ENCODE data around the gene SAMD1.

GRCh38 chr19:14063105-14063504, 27.4 kb downstream of the SAMD1 start:
- TF ChIP-seq POLR2A (IDR thresholded peaks at IDR 0.05) (no peak), POLR2AphosphoS5 (IDR thresholded peaks at IDR 0.05) (no peak)

Data from prostate gland (tissue), 1 donor.